GM21825 (cell line): Measurements from ENCODE around the gene ADORA2A.

Experiments
- ATAC-seq: cut with Tn5 transposase; IDR thresholded peaks from one replicate; pipeline ENCODE4 v1.9.1; 2021; ENCODE audit warnings: mild to moderate bottlenecking, moderate library complexity; ENCODE audit not compliant: unreplicated experiment

The ADORA2A gene

GRCh38 chr22:24417200-24417599 lies 10.2 kb upstream of the ADORA2A start:
- ATAC-seq, result no peak

DNA sequence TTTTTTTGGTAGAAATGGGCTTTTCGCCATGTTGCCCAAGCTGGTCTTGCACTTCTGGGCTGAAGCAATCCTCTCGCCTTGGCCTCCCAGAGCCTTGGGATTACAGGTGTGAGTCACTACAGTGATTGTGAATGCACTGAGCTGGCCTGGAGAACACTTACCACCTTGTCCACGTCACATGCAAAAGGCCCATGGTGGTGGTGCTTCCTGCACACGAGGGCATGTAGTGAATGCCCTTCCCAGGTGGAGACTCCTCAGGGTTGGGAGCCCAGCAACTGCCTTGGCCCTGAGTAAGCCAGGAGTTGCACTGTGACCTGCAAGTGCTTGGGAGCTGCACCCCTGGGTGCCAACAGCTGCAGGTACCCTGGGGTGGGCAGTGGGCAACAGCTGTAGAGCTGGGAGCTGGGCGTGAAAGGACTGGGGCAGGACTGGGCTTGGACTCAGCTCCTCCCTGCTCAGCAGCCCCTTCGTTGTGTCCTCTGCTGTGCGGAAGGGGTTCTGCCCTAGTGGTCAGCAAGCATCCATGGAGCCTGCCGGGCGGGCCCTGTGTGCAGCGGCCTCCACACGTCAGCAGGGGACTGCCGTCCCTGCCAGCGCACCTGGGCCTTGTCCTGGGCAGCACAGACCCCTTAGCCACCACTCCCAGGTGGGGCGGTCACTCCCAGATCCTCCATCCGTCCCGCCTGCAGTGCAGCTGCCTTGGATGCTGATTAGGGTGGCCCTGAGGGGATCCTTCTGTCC lies 9.3 kb upstream of the ADORA2A start:
- ATAC-seq, result no peak

- ATAC-seq, result no peak
Observed at GRCh38 chr22:24418786-24419474, 8.5 kb upstream of the ADORA2A start.

DNA sequence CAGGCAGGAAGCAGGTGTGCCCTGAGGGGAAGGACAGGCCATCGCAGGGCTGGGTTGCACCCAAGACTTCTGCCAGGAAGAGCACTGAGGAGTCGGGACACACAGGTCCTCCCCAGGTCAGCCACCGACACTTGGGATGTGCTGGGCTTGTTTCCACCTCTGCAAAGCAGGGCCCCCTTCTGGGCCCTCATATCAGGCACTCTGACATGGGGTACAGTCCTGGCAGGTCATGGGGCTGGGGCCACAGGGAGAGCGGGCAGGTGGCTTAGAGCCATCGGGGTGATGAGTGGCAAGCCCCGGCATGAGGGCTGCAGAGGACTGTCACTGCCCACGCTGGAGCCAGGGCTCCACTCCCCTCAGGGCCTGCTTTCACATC lies 7.9 kb upstream of the ADORA2A start:
- ATAC-seq, result no peak

GRCh38 chr22:24420072-24420976 lies 7.1 kb upstream of the ADORA2A start:
- no peak for ATAC-seq

DNA sequence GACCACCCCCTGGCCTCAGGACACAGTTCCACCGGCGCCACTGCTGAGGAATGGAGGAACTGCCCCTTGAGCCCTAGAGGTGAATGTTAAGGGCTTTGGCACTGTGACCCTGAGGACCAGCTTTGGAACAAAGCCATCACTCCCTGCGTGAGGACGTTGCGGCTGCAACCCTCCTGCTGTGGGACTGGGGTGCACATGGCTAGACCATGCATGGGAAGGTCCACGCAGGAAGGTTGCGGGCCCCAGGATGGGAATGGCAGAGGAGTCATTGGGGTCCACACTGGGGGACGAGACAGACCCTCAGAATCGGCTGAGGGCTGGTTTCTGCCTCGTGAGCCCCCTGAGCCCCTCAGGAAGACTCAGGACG lies 6.4 kb upstream of the ADORA2A start:
- ATAC-seq, result no peak

DNA sequence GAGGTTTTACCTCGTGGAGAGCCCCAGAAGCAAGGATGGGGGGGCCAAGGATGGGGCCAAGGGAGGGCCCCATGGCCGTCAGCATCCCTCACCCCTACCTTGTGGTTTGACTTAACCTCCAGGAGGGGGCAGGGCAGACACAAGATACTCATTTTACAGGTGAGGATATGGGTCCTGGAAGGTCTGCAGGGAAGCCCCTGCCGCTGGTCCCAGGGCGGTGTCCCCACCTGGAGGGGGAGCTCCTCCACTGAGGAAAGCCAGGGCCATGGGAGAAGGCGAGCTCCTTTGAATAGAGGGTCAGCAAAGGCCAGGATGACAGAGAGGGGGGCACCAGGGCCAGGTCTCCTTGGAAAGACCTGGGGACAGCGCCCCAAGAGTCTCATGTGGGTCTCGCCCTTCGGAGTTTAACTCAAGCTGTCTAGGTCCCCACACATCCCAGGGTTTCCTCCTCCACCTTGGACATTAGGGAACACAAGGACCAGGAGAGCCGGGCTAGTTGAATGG lies 5.9 kb upstream of the ADORA2A start:
- no peak for ATAC-seq

DNA sequence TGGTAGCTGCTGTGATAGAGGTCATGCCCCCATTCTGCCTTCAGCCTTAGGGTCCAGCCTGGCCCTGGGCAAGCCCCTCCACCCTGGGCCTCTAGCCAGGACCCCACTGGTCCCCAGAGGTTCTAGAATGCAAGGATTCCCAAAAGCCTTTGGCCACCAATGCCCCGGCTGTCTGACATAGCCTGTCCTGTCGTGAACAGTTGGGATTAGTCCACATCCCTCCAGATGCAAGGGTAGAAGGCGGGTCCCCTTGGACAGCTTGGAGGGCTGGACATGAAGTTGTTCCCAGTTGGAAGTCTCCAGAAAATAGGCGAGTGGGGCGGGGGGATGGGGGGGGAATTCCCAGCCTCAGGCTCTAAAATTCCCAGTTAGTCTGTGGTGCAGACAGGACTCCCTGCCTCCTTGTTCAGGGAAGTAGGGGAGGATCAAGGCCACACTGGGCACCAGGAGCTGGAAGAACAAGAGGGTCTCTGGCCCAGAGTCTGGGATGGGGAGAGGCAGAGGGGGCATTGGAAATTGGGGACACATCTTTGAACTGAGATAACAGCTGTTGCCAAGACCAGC lies 5.2 kb upstream of the ADORA2A start:
- ATAC-seq, result no peak

GRCh38 chr22:24423519-24424000 lies 3.8 kb upstream of the ADORA2A start:
- ATAC-seq, result no peak

GRCh38 chr22:24424001-24424900 lies 3.1 kb upstream of the ADORA2A start:
- no peak for ATAC-seq

GRCh38 chr22:24424901-24425775 lies 2.3 kb upstream of the ADORA2A start:
- ATAC-seq, result no peak

DNA sequence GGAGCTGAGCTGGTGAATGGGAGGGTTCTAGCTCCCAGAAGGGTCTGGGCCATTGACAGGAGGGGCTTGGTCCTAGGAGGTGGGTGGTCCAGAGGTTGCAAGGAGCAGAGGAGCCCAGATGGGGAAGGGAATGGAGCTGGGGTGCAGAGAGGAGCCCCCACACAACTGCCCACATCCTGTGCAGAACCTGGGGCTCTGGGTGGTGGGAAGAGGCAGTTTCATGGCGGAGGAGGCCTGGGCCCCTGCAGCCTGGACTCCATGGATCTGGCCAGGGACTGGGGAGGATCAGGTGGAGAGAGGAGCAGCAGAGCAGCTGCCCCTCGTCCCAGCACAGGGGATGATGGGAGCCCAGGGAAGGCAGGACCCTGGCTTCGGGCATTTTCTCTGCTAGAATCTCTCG lies 963 bp upstream of the ADORA2A start:
- no peak for ATAC-seq

GRCh38 chr22:24426851-24427499 lies 424 bp upstream of the ADORA2A start:
- no peak for ATAC-seq

DNA sequence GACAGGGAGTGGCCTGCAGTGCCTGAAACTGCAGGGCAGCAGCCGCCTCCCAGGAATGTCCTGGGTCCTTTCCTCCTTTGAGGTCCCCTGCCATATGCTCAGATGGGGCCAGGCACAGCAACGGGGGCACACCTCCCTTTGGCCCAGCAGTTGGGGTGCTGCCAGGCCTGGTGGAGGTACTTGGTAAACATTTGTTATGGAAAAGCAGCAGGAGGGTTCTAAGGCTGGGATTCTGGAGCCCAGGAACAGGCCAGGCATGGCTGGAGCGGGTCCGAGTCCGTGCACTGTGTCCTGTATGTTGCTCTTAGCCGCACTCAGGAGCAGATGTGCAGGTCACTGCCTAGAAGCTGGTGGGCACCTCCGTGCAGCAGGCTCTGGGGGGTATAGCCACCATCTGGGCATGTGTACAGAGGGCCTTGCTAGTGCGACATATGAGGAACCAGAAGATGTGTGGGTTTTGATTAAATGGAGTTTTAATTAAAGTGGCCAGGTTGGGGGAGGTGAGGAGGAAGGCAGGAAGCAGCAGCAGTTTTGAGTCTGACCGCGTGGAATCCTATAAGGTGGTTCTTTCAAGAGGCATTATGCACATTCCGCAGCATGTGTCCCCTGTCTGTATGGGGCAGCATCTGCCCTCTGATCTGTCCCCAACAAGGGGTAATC lies 1.5 kb downstream of the ADORA2A start:
- no peak for ATAC-seq

DNA sequence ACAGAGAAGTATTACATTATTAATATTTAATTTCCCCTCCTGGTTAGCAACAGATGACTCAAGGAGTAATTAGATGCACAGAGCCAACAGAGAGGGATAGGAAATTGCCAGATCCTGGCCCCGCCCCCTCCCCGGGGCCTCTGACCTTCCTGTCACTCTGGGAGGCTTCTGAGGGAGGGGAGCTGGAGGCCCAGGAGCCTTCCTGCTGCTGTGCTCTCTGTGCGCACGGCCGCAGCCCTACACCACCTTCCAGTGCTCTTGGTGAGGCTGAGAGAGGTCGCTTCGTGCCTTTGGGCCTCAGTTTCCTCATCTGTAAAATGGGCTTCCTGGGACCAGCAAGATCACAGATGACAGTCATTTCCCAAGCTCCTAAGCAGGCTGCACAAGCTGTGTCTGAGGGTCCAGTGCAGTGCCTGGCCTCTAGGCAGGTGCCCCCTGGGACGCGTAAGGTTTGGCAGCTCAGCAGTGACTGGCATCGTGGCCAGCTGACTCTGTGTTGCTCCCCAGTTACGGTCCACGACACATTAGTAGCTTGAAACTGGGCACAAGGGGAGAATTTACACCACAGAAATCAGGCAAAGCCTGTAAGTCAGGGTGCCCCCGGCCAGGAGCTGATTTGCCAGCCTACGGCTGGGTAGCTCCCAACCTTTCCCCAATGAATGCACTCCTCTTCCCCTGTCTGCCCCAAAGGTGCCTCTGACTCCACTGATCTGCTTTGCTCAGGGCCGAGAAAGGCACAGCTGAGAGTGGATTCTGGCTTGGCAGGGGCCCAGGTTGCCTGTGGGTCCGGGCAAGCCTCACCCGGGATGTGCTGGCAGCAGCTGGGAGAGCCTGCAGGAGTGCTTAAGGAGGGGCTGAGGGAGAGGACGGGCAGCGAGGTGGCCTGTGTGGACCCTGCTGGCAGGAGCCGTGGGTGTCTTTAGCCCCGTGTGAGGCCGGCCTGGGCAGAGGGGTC lies 2.3 kb downstream of the ADORA2A start:
- ATAC-seq, result no peak

DNA sequence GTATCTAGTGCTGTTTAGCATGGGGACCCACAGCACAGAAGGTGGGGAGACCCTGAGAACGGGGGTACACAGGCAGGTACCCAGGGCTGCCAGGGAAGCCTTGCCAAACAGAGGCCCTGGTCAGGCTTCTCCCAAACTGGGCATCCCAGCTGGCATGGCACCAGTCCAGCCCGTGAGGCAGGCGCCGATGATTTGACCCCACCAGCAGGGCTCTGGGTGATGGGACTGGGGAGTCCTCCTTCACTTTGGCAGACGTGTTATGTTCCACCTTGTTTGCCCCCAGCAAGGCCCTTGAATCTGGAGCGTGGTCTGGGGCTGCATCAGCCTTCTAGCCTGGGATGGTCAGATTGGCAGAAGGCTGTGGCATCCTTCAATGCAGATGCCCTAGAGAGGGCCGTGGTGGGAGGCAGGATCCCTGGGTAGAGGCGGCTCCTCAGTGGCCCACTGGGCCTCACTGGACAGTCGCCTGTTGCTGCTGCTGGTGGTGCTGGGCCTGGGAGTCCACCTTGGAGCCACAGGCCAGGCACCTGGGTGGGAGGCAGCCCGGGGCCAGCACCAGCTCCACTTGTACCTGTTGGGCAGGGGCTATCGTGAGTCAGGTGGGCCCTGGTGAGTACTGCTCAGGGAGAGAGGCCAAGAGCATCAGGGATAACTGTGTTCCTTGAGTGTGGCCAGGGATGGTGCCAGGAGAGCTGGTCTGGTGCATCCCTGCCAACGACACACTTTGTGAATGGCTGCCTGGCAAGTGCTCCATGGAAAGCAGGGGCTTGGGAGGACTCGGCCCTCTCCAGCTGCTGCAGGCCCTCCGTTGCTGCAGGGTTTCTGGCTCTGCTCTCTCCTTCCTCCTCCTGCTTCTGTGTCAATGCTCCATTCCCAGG lies 3.3 kb downstream of the ADORA2A start:
- ATAC-seq, result no peak
